C4-2B (cell line): ENCODE results near the gene TMEM51.

Source experiments
- CTCF ChIP-seq: fragments of 450-650 bp; conservative IDR thresholded peaks from 2 replicates; pipeline ENCODE4 v1.5.1; 2017; ENCODE audit warnings: mild to moderate bottlenecking
- ZFX ChIP-seq: fragments of 450-650 bp; IDR thresholded peaks from 2 replicates; pipeline ENCODE4 v1.6.1; 2017

GRCh38 chr1:15156807-15157380, 3.3 kb downstream of the TMEM51 start:
- TF ChIP-seq CTCF (no peak), ZFX (no peak)
